WTC11 (cell line): ENCODE results near the gene ADCY3. TPM values are rescaled to one million over a fixed set of nuclear protein-coding genes. Genes with fewer than 3 reads are reported as not detected.

Source experiments
- ATAC-seq: fragments of 200-7000 bp; cut with Tn5 transposase; 2 replicates; pipeline ENCODE4 v1.10.0; 2021; ENCODE audit warnings: mild to moderate bottlenecking, moderate library complexity
- CTCF ChIA-PET: fragments of 300-600 bp; sonication (Branson Sonifier 250); formaldehyde crosslinking; loops from one replicate; lab custom pipeline; 2021; ENCODE audit warnings: antibody characterized with exemption; lab: Charles Lee
- POLR2A ChIA-PET: fragments of 350-600 bp; sonication (Branson Sonifier 250); formaldehyde crosslinking; loops from one replicate; lab custom pipeline; 2021; ENCODE audit warnings: antibody characterized with exemption; lab: Charles Lee
- DNase-seq: peaks from one replicate; pipeline ENCODE4 v3.0.0; 2021; ENCODE audit warnings: low spot score
- H3K27ac Mint-ChIP-seq: 2 replicates; pipeline ENCODE4 v1.8.0; 2021; ENCODE audit warnings: mixed read lengths
- H3K27me3 Mint-ChIP-seq: 2 replicates; pipeline ENCODE4 v1.8.0; 2021; ENCODE audit warnings: low read depth, mild to moderate bottlenecking, moderate library complexity, mixed read lengths
- H3K36me3 Mint-ChIP-seq: 2 replicates; pipeline ENCODE4 v1.8.0; 2021; ENCODE audit warnings: mixed read lengths
- H3K4me1 Mint-ChIP-seq: 2 replicates; pipeline ENCODE4 v1.8.0; 2022; ENCODE audit warnings: mixed read lengths
- H3K4me3 Mint-ChIP-seq: 2 replicates; pipeline ENCODE4 v1.8.0; 2021; ENCODE audit warnings: mild to moderate bottlenecking, moderate library complexity, mixed read lengths
- H3K9me3 Mint-ChIP-seq: 2 replicates; pipeline ENCODE4 v1.8.0; 2021; ENCODE audit warnings: mixed read lengths
- CREB1 ChIP-seq: sonication (generic); formaldehyde crosslinking; IDR thresholded peaks from 2 replicates; pipeline ENCODE4 v1.8.0; 2023; ENCODE audit warnings: mild to moderate bottlenecking, missing genetic modification reagents
- CREM ChIP-seq: sonication (generic); formaldehyde crosslinking; IDR thresholded peaks from 2 replicates; pipeline ENCODE4 v1.8.1; 2022; ENCODE audit warnings: mild to moderate bottlenecking, missing genetic modification reagents, moderate library complexity
- FOXJ3 ChIP-seq: sonication (generic); formaldehyde crosslinking; IDR thresholded peaks from 2 replicates; pipeline ENCODE4 v1.9.0; 2021; ENCODE audit warnings: missing genetic modification reagents, mild to moderate bottlenecking, borderline replicate concordance
- GRHL2 ChIP-seq: fragments of 250-450 bp; sonication (Bioruptor Pico); IDR thresholded peaks from 2 replicates; pipeline ENCODE4 v1.8.0; 2022; ENCODE audit warnings: mild to moderate bottlenecking, moderate library complexity; ENCODE audit not compliant: insufficient replicate concordance, severe bottlenecking
- IRF2 ChIP-seq: sonication (generic); formaldehyde crosslinking; IDR thresholded peaks from 2 replicates; pipeline ENCODE4 v1.8.0; 2022; ENCODE audit warnings: low read depth, missing genetic modification reagents, borderline replicate concordance
- NFATC4 ChIP-seq: fragments of 250-450 bp; sonication (Bioruptor Pico); IDR thresholded peaks from 2 replicates; pipeline ENCODE4 v1.9.0; 2021; ENCODE audit warnings: mild to moderate bottlenecking
- NR3C1 ChIP-seq: sonication (generic); formaldehyde crosslinking; conservative IDR thresholded peaks from 2 replicates; pipeline ENCODE4 v1.8.1; 2023; ENCODE audit warnings: low read depth, mild to moderate bottlenecking, missing genetic modification reagents
- OVOL2 ChIP-seq: fragments of 250-450 bp; sonication (Bioruptor Pico); IDR thresholded peaks from 2 replicates; pipeline ENCODE4 v1.9.0; 2021; ENCODE audit warnings: mild to moderate bottlenecking, borderline replicate concordance
- SP1 ChIP-seq: sonication (generic); formaldehyde crosslinking; conservative IDR thresholded peaks from 2 replicates; pipeline ENCODE4 v1.8.1; 2022; ENCODE audit warnings: missing genetic modification reagents
- ZNF263 ChIP-seq: sonication (generic); formaldehyde crosslinking; IDR thresholded peaks from 2 replicates; pipeline ENCODE4 v1.8.1; 2022; ENCODE audit warnings: low read depth, mild to moderate bottlenecking, moderate library complexity, missing genetic modification reagents
- ZNF317 ChIP-seq: sonication (generic); formaldehyde crosslinking; IDR thresholded peaks from 2 replicates; pipeline ENCODE4 v1.8.1; 2023; ENCODE audit warnings: low read depth, mild to moderate bottlenecking, moderate library complexity, missing genetic modification reagents, borderline replicate concordance
- total RNA-seq: library from RNA; stranded (reverse); gene quantifications from 3 replicates; pipeline ENCODE4 v1.2.3, GENCODE V29; 2021
- TF ChIP-seq, protein P1 (sequence below): fragments of 250-450 bp; sonication (Bioruptor Pico); IDR thresholded peaks from 2 replicates; pipeline ENCODE4 v2.1.2; 2022; ENCODE audit warnings: mild to moderate bottlenecking, moderate library complexity
- TF ChIP-seq, protein P2 (sequence below): sonication (generic); formaldehyde crosslinking; IDR thresholded peaks from 2 replicates; pipeline ENCODE4 v1.8.1; 2022; ENCODE audit warnings: mild to moderate bottlenecking, moderate library complexity, missing genetic modification reagents
- TF ChIP-seq, protein P3 (sequence below): fragments of 250-450 bp; sonication (Bioruptor Pico); IDR thresholded peaks from 2 replicates; pipeline ENCODE4 v1.9.0; 2021; ENCODE audit warnings: moderate library complexity, mild to moderate bottlenecking, inconsistent platforms, borderline replicate concordance
- TF ChIP-seq, protein P4 (sequence below): sonication (generic); formaldehyde crosslinking; IDR thresholded peaks from 2 replicates; pipeline ENCODE4 v1.8.0; 2023; ENCODE audit warnings: missing genetic modification reagents, mild to moderate bottlenecking, borderline replicate concordance
- TF ChIP-seq, protein P5 (sequence below): sonication (generic); formaldehyde crosslinking; conservative IDR thresholded peaks from 2 replicates; pipeline ENCODE4 v1.8.1; 2023; ENCODE audit warnings: mild to moderate bottlenecking, low read depth, missing genetic modification reagents, moderate library complexity
- TF ChIP-seq, protein P6 (sequence below): fragments of 200-600 bp; IDR thresholded peaks from 2 replicates; pipeline ENCODE4 v1.8.0; 2022; ENCODE audit warnings: antibody characterized with exemption
- TF ChIP-seq, protein P7 (sequence below): sonication (generic); formaldehyde crosslinking; IDR thresholded peaks from 2 replicates; pipeline ENCODE4 v1.8.0; 2022; ENCODE audit warnings: missing genetic modification reagents

Gene ADCY3
- total RNA-seq, 1 experiment from 2014 or later: 37.1 TPM

DNA sequence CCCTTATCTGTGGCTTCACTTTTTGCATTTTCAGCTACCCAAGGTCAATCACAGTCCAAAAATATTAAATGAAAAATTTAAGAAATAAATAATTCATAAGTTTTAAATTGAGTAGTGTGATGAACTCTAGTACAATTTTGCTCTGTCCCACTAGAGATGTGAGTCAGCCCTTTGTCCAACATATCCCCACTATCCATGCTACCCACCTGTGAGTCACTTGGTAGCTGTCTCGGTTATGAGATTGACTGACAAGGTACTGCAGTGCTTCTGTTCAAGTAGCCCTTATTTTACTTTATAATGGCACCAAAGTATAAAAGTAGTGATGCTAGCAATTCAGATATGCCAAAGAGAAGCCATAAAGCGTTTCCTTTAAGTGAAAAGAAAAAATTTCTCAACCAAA, 28.8 kb downstream of the ADCY3 start (continued):
- TF ChIP-seq, protein P1, sequence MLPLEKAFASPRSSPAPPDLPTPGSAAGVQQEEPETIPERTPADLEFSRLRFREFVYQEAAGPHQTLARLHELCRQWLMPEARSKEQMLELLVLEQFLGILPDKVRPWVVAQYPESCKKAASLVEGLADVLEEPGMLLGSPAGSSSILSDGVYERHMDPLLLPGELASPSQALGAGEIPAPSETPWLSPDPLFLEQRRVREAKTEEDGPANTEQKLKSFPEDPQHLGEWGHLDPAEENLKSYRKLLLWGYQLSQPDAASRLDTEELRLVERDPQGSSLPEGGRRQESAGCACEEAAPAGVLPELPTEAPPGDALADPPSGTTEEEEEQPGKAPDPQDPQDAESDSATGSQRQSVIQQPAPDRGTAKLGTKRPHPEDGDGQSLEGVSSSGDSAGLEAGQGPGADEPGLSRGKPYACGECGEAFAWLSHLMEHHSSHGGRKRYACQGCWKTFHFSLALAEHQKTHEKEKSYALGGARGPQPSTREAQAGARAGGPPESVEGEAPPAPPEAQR (CRISPR knock-in tag): no peak
- TF ChIP-seq ZNF317 (no peak), NR3C1 (CRISPR knock-in tag) (no peak), OVOL2 (CRISPR knock-in tag) (no peak), FOXJ3 (CRISPR knock-in tag) (no peak), NFATC4 (CRISPR knock-in tag) (no peak)
- TF ChIP-seq, protein P2, sequence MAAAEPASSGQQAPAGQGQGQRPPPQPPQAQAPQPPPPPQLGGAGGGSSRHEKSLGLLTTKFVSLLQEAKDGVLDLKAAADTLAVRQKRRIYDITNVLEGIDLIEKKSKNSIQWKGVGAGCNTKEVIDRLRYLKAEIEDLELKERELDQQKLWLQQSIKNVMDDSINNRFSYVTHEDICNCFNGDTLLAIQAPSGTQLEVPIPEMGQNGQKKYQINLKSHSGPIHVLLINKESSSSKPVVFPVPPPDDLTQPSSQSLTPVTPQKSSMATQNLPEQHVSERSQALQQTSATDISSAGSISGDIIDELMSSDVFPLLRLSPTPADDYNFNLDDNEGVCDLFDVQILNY (CRISPR knock-in tag): no peak
- TF ChIP-seq, protein P3, sequence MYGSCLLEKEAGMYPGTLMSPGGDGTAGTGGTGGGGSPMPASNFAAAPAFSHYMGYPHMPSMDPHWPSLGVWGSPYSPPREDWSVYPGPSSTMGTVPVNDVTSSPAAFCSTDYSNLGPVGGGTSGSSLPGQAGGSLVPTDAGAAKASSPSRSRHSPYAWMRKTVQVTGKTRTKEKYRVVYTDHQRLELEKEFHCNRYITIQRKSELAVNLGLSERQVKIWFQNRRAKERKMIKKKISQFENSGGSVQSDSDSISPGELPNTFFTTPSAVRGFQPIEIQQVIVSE (CRISPR knock-in tag): no peak

DNA sequence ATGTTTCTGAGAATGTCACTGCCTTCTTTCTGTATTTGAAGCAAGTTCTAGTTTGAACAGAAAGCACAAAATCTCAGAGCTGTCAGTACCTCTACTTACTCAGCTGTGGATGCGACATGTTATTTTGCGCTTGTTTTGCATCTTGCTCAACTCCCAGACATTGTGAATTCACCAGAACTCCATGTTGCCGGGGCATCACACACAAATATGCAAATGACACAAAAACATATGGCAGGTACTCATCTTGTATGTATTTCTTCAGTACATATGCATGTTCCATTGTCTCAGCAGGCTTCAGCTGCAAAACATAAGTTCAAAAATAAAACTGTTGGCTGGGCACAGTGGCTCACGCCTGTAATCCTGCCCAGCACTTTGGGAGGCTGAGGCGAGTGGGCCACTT, 30.8 kb downstream of the ADCY3 start:
- H3K9me3 Mint-ChIP-seq: peaks cover 19% of the 10 kb centered on the region
- POLR2A ChIA-PET: no interaction called here
- H3K27me3 Mint-ChIP-seq: no peaks in the 10 kb centered on the region
- peaks cover 14% of the 10 kb centered on the region for H3K36me3 Mint-ChIP-seq
- no peak for ATAC-seq
- no peak overlapping the region for H3K4me3 Mint-ChIP-seq
- H3K27ac Mint-ChIP-seq: no peak overlapping the region
- CTCF ChIA-PET: interaction anchor here (0.5 kb wide), 1 partner anchor 479 kb away, joined by 3 read pairs; no protein-coding TSS in a partner anchor
- DNase-seq: no peak
- H3K4me1 Mint-ChIP-seq: peaks cover 23% of the 10 kb centered on the region
- TF ChIP-seq IRF2 (CRISPR knock-in tag) (no peak), NR3C1 (CRISPR knock-in tag) (no peak), GRHL2 (CRISPR knock-in tag) (no peak), SP1 (CRISPR knock-in tag) (no peak), CREB1 (CRISPR knock-in tag) (no peak), CREM (CRISPR knock-in tag) (no peak), ZNF263 (CRISPR knock-in tag) (no peak)
- TF ChIP-seq, protein P4, sequence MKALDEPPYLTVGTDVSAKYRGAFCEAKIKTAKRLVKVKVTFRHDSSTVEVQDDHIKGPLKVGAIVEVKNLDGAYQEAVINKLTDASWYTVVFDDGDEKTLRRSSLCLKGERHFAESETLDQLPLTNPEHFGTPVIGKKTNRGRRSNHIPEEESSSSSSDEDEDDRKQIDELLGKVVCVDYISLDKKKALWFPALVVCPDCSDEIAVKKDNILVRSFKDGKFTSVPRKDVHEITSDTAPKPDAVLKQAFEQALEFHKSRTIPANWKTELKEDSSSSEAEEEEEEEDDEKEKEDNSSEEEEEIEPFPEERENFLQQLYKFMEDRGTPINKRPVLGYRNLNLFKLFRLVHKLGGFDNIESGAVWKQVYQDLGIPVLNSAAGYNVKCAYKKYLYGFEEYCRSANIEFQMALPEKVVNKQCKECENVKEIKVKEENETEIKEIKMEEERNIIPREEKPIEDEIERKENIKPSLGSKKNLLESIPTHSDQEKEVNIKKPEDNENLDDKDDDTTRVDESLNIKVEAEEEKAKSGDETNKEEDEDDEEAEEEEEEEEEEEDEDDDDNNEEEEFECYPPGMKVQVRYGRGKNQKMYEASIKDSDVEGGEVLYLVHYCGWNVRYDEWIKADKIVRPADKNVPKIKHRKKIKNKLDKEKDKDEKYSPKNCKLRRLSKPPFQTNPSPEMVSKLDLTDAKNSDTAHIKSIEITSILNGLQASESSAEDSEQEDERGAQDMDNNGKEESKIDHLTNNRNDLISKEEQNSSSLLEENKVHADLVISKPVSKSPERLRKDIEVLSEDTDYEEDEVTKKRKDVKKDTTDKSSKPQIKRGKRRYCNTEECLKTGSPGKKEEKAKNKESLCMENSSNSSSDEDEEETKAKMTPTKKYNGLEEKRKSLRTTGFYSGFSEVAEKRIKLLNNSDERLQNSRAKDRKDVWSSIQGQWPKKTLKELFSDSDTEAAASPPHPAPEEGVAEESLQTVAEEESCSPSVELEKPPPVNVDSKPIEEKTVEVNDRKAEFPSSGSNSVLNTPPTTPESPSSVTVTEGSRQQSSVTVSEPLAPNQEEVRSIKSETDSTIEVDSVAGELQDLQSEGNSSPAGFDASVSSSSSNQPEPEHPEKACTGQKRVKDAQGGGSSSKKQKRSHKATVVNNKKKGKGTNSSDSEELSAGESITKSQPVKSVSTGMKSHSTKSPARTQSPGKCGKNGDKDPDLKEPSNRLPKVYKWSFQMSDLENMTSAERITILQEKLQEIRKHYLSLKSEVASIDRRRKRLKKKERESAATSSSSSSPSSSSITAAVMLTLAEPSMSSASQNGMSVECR: no peak
- TF ChIP-seq, protein P5, sequence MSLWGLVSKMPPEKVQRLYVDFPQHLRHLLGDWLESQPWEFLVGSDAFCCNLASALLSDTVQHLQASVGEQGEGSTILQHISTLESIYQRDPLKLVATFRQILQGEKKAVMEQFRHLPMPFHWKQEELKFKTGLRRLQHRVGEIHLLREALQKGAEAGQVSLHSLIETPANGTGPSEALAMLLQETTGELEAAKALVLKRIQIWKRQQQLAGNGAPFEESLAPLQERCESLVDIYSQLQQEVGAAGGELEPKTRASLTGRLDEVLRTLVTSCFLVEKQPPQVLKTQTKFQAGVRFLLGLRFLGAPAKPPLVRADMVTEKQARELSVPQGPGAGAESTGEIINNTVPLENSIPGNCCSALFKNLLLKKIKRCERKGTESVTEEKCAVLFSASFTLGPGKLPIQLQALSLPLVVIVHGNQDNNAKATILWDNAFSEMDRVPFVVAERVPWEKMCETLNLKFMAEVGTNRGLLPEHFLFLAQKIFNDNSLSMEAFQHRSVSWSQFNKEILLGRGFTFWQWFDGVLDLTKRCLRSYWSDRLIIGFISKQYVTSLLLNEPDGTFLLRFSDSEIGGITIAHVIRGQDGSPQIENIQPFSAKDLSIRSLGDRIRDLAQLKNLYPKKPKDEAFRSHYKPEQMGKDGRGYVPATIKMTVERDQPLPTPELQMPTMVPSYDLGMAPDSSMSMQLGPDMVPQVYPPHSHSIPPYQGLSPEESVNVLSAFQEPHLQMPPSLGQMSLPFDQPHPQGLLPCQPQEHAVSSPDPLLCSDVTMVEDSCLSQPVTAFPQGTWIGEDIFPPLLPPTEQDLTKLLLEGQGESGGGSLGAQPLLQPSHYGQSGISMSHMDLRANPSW (CRISPR knock-in tag): no peak
- TF ChIP-seq, protein P6, sequence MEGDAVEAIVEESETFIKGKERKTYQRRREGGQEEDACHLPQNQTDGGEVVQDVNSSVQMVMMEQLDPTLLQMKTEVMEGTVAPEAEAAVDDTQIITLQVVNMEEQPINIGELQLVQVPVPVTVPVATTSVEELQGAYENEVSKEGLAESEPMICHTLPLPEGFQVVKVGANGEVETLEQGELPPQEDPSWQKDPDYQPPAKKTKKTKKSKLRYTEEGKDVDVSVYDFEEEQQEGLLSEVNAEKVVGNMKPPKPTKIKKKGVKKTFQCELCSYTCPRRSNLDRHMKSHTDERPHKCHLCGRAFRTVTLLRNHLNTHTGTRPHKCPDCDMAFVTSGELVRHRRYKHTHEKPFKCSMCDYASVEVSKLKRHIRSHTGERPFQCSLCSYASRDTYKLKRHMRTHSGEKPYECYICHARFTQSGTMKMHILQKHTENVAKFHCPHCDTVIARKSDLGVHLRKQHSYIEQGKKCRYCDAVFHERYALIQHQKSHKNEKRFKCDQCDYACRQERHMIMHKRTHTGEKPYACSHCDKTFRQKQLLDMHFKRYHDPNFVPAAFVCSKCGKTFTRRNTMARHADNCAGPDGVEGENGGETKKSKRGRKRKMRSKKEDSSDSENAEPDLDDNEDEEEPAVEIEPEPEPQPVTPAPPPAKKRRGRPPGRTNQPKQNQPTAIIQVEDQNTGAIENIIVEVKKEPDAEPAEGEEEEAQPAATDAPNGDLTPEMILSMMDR: no peak
- TF ChIP-seq, protein P1 (CRISPR knock-in tag): no peak
- TF ChIP-seq, protein P7, sequence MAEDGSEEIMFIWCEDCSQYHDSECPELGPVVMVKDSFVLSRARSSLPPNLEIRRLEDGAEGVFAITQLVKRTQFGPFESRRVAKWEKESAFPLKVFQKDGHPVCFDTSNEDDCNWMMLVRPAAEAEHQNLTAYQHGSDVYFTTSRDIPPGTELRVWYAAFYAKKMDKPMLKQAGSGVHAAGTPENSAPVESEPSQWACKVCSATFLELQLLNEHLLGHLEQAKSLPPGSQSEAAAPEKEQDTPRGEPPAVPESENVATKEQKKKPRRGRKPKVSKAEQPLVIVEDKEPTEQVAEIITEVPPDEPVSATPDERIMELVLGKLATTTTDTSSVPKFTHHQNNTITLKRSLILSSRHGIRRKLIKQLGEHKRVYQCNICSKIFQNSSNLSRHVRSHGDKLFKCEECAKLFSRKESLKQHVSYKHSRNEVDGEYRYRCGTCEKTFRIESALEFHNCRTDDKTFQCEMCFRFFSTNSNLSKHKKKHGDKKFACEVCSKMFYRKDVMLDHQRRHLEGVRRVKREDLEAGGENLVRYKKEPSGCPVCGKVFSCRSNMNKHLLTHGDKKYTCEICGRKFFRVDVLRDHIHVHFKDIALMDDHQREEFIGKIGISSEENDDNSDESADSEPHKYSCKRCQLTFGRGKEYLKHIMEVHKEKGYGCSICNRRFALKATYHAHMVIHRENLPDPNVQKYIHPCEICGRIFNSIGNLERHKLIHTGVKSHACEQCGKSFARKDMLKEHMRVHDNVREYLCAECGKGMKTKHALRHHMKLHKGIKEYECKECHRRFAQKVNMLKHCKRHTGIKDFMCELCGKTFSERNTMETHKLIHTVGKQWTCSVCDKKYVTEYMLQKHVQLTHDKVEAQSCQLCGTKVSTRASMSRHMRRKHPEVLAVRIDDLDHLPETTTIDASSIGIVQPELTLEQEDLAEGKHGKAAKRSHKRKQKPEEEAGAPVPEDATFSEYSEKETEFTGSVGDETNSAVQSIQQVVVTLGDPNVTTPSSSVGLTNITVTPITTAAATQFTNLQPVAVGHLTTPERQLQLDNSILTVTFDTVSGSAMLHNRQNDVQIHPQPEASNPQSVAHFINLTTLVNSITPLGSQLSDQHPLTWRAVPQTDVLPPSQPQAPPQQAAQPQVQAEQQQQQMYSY: no peak
